Measurements from ENCODE around the gene ALDH1L1.
A peak's percentile ranks its signal among the peaks of the same experiment; 100 is the strongest.
"Not testable (repeated sequence)": the region's sequence is repeated elsewhere in the genome, so short reads cannot be mapped to it uniquely, and the experiment has no call there.

The ALDH1L1 gene

DNA sequence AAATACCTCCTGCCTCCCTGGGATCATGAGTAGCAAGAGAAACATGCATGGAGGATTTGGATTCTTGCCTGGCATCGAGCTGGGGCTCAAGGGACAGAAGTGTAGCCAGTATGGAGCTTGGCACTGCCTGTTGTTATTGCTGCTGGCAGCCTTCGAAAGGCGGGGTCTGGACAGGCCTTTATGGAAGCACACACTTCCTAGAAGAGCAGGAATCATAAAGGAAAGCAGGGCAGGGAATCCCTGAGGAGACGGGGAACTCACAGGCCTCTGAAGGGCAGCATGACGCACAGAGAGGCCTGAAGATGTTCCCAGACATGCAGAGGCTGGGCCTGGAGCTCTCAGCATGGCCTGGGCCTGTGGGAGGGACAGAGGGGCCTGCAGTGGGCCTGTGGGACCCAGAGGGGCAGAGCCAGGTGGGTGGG lies 77.8 kb downstream of the ALDH1L1 start:
- DNase-seq, result no peak
- TF ChIP-seq GATA1 (IDR thresholded peaks at IDR 0.05; ENCODE audit: low read depth, low read length), result no peak
- TF ChIP-seq POLR2A (IDR thresholded peaks at IDR 0.05; ENCODE audit: low read length), result no peak

DNA sequence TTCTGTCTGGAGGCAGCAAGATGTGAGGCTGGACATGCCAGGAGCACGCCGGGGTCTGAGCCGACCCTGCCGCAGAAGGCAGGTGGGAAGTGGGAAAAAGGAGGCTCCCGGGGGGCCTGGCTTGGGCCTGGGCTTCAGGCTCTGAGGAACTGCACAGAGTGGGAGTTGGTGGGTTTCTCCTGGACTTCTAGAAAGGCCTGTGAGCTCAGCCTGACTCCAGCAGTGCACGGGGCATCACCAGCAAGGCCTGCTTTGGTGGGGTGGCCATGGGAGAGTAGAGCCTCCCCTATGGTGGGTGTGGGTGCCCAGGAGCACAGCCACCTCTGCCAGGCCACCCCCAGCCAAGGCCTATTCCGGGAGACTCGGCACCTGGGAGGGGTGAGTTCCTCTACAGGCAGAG lies 78.4 kb downstream of the ALDH1L1 start:
- no peak for DNase-seq

DNA sequence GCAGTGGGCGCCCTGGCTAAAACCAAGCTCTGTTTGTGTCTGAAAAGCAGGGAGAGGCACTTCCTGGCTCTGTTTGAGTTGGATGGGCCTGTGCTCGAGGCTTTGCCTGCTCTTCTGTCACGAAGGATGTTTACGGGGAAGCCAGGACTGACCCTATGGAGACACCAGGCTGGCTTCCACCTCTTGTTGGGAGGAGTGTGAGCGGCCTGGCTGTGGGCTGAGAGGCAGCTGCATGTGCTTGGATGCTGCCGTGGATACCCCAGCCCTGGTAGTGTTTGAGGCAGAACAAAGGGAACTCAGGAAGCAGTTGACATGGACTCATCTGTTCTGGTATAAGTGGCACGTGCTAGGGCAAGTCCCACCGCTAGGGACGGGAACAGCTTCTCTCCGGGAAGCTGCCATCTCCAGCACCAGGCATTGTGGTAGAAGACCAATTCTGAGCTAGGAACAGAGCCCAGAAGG lies 78.8 kb downstream of the ALDH1L1 start:
- TF ChIP-seq POLR2A (IDR thresholded peaks at IDR 0.05; ENCODE audit: low read length) (no peak), GATA1 (IDR thresholded peaks at IDR 0.05; ENCODE audit: low read depth, low read length) (no peak)
- DNase-seq, result no peak

More for the DNA sequence above, 78.4 kb downstream of the ALDH1L1 start:
- TF ChIP-seq POLR2A (IDR thresholded peaks at IDR 0.05; ENCODE audit: low read length) (no peak), GATA1 (IDR thresholded peaks at IDR 0.05; ENCODE audit: low read depth, low read length) (no peak)

DNA sequence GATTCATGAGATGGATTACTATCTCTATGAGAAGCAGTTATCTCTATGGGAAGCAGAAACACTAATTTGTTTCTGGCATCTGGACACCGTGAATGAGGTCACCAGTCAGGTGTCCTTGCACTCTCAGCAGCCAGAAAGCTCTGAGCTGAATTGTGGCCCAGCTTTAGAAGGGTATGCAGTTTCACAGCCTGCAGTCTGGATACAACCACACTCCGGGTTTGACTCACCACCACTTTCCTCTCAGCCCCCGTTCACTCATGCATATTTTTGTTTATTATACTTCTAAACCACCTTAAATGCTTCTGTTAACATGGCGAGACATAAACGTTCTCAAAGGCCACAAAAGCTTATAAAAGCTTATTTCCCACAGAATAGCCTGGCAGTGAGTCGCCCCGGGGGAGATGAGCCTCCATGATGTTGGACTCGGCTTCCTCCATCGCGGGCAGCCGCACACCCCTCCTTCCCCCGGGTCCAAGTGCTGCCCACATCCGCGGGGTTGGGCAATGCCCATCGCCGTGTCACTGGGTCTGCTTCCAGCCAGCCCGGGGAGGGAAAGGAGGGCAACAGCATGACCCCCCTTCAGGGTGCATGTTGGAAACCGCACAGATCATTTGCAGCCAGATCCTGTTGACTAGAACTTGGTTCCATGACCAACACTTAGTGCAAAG lies 79.6 kb downstream of the ALDH1L1 start:
- TF ChIP-seq POLR2A (IDR thresholded peaks at IDR 0.05; ENCODE audit: low read length) (no peak), GATA1 (IDR thresholded peaks at IDR 0.05; ENCODE audit: low read depth, low read length) (no peak)
- no peak for DNase-seq

DNA sequence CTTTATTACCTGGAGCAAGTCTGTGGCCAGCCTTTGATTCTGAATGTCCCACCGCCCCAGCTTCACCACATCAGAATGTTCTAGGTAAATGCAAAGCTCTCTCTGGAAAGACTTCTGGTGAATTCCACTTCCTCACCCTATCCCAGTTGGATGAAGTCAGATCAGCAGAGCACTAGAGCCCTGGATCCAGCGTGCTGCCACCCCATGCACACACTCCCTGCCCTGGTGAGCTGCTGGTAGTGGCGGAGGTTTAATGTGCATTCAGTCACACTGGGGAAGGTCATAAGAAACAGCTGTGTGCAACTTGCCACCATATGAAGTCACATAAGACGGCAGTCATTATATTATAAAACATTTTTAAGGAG lies 80.1 kb downstream of the ALDH1L1 start:
- TF ChIP-seq POLR2A (IDR thresholded peaks at IDR 0.05; ENCODE audit: low read length) (no peak), GATA1 (IDR thresholded peaks at IDR 0.05; ENCODE audit: low read depth, low read length) (no peak)
- no peak for DNase-seq

DNA sequence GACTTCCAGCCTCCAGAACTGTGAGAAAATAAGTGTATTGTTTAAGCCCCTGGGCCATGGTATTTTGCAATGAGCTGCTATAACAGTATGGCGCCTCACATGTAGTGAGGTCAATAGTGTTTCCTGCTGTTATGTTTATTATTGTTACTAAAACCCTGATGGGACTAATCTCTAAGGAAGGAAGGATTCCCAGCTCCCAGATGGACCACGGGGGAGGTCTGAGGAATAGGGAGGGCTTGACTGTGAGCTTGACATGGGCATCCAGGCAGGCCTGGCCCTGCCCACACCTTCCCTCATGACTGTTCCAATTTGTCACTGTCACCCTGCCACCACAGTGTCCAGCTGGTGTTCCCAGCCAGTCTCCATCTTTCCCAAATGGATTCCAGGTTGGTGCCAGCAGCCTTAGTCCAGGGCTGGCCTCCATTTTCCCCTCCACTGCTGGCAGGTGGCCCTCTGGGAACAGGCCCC lies 82.0 kb downstream of the ALDH1L1 start:
- no peak for TF ChIP-seq GATA1 (IDR thresholded peaks at IDR 0.05; ENCODE audit: low read depth, low read length)
- TF ChIP-seq POLR2A (IDR thresholded peaks at IDR 0.05; ENCODE audit: low read length), result no peak
- DNase-seq, result no peak

DNA sequence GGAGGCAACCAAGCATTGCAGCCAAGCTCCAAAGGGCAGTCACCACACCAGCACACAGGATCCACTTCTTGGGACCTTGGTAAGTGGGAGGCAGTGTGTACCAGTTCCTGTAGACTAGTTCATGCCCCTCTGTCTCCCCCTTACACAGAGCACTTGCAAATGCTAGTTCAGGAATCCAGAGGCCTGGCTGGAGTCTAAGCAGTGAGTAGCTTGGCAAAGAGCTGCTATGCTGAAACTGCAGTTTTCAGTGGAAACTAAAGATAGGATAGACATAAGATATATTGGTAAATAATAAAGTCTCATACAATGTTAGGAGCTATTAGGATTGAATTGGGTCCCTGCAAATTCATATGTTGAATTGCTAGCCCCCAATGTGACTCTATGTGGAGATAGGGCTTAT lies 82.6 kb downstream of the ALDH1L1 start:
- no peak for DNase-seq
- no peak for TF ChIP-seq GATA1 (IDR thresholded peaks at IDR 0.05; ENCODE audit: low read depth, low read length)

DNA sequence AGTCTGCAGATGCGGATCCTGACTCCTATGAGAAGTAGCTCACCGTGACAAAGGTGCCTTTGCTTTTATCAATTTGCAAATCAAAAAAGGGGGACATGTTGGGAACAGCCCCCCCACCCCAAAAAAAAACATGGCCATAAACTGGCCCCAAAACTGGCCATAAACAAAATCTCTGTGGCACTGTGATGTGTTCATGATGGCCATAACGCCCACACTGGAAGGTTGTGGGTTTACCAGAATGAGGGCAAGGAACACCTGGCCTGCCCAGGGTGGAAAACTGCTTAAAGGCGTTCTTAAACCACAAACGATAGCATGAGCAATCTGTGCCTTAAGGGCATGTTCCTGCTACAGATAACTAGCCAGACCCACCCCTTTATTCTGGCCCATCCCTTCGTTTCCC lies 84.1 kb downstream of the ALDH1L1 start:
- not testable (repeated sequence) for DNase-seq

DNA sequence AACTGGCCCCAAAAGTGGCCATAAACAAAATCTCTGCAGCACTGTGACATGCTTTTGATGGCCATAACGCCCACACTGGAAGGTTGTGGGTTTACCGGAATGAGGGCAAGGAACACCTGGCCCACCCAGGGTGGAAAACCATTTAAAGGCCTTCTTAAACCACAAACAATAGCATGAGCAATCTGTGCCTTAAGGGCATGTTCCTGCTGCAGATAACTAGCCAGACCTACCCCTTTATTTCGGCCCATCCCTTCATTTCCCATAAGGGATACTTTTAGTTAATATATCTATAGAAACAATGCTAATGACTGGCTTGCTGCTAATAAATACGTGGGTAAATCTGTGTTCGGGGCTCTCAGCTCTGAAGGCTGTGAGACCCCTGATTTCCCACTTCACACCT lies 88.3 kb downstream of the ALDH1L1 start:
- not testable (repeated sequence) for DNase-seq

DNA sequence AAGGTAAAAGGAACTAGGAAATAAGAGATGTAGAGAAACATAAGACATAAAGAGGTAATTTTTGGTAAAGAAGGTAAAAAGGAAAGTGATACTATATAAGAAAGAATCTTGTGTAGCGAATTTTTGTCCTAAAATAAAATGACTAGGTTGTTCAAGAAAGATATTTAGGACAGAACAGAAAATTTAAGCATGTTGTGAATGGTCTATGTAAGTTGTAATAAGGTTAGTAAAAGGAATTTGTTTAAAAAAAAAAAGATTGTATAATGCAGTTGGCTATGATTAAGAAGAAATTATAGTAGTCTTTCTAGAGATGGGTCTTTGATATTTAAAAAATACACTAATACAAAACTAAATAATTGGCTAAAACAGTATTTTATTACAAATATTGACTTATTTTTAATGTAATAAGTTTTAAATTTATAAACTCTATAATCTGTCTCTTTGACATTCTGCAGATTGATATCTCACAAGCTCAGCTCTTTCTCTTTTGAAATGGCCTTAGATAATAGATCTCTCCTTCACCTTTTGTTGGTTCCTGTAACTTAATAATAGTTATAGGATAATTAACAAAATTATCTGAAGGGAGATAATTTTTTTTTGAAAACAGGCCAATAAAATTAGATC lies 92.7 kb downstream of the ALDH1L1 start:
- DNase-seq, result peak; percentile 4 to 22
- no peak for TF ChIP-seq POLR2A (IDR thresholded peaks at IDR 0.05; ENCODE audit: low read length)
- no peak for TF ChIP-seq GATA1 (IDR thresholded peaks at IDR 0.05; ENCODE audit: low read depth, low read length)

DNA sequence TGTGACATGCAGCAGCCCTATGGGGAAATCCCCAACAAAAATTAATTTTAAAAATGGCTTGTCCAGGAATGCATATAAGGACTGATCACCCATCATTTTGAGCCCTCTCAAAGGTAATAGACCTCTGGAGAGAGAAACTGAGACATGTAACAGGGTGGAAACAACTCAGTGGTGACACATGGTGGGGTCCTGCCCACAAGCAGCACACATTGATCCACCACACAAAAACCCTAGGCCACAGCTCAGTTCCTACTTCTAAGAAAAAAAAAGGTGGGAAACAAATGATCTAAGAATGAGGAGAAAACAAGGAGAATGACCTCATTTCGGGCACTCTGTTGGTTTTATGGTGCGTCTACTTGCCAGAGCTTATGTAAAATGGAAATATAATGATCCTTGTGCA lies 94.5 kb downstream of the ALDH1L1 start:
- DNase-seq, result no peak
- TF ChIP-seq POLR2A (IDR thresholded peaks at IDR 0.05; ENCODE audit: low read length) (no peak), GATA1 (IDR thresholded peaks at IDR 0.05; ENCODE audit: low read depth, low read length) (no peak)

DNA sequence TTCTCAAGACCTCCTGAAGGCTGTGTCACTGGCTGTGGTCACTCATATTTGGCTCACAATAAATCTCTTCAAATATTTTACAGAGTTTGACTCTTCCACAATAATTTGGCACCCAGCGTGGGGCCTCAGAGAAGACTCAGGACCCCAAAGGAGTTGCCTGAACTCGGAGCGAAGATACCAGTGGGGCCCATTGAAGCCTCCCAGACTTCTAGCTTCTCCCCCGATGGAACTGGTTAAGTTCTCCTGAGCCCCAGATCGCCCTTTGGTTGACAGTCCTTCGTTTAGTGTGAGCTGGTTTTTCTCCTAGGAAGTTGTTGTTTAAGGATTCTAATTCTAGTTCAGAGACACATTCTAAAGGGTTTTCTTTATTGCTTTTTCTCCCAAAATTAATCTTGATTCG lies 95.1 kb downstream of the ALDH1L1 start:
- TF ChIP-seq GATA1 (IDR thresholded peaks at IDR 0.05; ENCODE audit: low read depth, low read length) (no peak), POLR2A (IDR thresholded peaks at IDR 0.05; ENCODE audit: low read length) (no peak)

DNA sequence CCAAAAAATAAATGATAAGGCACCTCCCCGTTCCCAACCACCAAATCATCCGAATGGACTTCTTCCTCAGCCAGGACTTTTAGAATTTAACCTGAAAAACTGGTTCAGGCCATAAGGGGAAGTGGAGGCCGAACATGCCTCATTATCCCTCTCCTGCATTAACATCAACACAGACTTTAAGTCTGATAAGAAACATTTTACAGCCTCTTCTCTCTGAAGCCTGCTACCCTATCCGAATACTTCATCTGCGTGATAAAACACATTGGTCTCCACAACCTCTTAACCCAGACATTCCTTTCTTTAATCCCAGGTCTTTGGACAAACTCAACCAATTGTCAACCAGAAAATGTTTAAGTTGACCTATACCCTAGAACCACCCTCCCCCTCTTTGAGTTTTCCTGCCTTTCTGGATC lies 95.6 kb downstream of the ALDH1L1 start:
- TF ChIP-seq GATA1 (IDR thresholded peaks at IDR 0.05; ENCODE audit: low read depth, low read length) (no peak), POLR2A (IDR thresholded peaks at IDR 0.05; ENCODE audit: low read length) (no peak)
- peak; percentile 36 to 61 for DNase-seq

More for the DNA sequence above, 95.1 kb downstream of the ALDH1L1 start:
- DNase-seq, result no peak

DNA sequence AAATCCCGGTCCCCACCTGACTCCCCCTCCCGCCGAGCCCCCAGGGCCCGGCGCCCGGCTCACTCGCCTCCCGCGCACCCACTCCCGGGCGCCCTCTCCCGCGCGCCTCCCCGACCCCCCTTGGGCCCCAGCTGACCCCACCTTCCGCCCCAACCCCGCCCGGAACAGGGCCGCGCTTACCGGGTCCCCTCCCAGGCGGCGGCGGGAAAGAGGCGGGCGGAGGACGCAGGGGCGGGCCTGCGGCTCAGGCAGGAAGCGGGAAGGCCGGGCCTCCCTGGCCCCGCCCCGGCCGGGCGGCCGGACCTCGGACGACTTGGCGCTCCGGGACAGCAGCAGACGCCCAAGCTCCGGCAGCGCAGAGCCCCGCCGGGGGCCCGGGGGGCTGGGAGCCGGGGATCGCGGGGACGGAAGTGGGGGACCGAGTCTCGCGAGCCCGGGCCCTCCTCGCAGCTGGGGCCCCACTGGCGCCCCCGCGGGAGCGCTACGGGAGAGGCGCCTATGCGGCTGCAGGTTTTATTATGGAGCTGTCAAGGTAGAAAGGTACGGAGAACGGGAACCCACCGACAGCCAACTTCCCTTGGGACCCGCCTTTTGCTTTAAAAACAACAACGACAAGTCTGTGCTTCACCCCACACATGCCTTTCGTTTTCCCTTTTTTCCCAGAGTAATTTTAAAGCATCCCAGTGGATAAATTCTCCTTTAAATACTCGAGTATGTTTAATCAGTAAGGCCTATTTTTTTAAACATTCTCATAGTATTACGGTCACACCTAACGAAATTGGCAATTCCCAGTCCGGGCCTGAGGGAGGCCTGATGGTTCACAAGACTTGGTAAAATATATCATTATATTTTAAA lies 96.2 kb downstream of the ALDH1L1 start, which contains the start of gene SLC41A3:
TSS of gene SLC41A3 (minus strand) at position 212 of the 855 bp plus-strand sequence. CDS start 15,905 bp downstream, outside the sequence.
- TF ChIP-seq POLR2A (IDR thresholded peaks at IDR 0.05; ENCODE audit: low read length), result peak; percentile 41
- no peak for TF ChIP-seq GATA1 (IDR thresholded peaks at IDR 0.05; ENCODE audit: low read depth, low read length)
- DNase-seq, result peak; percentile 89 to 90

All from erythroblast (primary cell).